H1 (cell line): ENCODE results near the gene ZCCHC9. TPM values are rescaled to one million over a fixed set of nuclear protein-coding genes. Genes with fewer than 3 reads are reported as not detected.

Experiments
- CTCF ChIA-PET: fragments of 300-600 bp; sonication (Branson Sonifier 250); formaldehyde crosslinking; loops from one replicate; lab custom pipeline; 2021; ENCODE audit not compliant: partially characterized antibody; lab: Charles Lee
- POLR2A ChIA-PET: fragments of 300-600 bp; sonication (Branson Sonifier 250); formaldehyde crosslinking; loops from one replicate; lab custom pipeline; 2021; ENCODE audit warnings: inconsistent platforms; ENCODE audit not compliant: partially characterized antibody; lab: Charles Lee
- DNase-seq, 2 experiments: peaks; one replicate each; pipeline versions ENCODE4 v3.0.0 to v3.0.0-alpha.2; 2010 to 2022; ENCODE audit warnings: low spot score in 2 of 2, low read depth in 1 of 2, mixed read lengths in 1 of 2
- FAIRE-seq: peaks from 2 replicates; lab custom pipeline; 2011; peaks lifted over from hg19 to GRCh38; lab: Jason Lieb, UNC
- H2AFZ ChIP-seq: 2 replicates; pipeline ENCODE4 v1.8.1; 2012; ENCODE audit warnings: low read length, inconsistent platforms
- H2AK5ac ChIP-seq: 2 replicates; pipeline ENCODE4 v1.6.1; 2013; ENCODE audit warnings: low read depth, low read length
- H2BK120ac ChIP-seq: replicated peaks from 2 replicates; pipeline ENCODE3; 2013; ENCODE audit warnings: low read depth, low read length, inconsistent platforms
- H2BK12ac ChIP-seq: 2 replicates; pipeline ENCODE4 v1.6.1; 2013; ENCODE audit warnings: low read depth, low read length
- H2BK15ac ChIP-seq: 2 replicates; pipeline ENCODE4 v1.6.1; 2013; ENCODE audit warnings: low read length
- H2BK20ac ChIP-seq: 2 replicates; pipeline ENCODE4 v1.6.1; 2013; ENCODE audit warnings: low read length
- H2BK5ac ChIP-seq: 2 replicates; pipeline ENCODE4 v1.6.1; 2013; ENCODE audit warnings: low read depth, low read length
- H3K14ac ChIP-seq: 2 replicates; pipeline ENCODE4 v1.6.1; 2013; ENCODE audit warnings: inconsistent platforms; ENCODE audit not compliant: insufficient read length
- H3K18ac ChIP-seq: 2 replicates; pipeline ENCODE4 v1.6.1; 2013; ENCODE audit warnings: low read length; ENCODE audit errors: extremely low read depth
- H3K23ac ChIP-seq: 2 replicates; pipeline ENCODE4 v1.6.1; 2013; ENCODE audit warnings: inconsistent platforms; ENCODE audit not compliant: insufficient read length
- H3K23me2 ChIP-seq: 2 replicates; pipeline ENCODE4 v1.6.1; 2013; ENCODE audit warnings: low read depth, low read length
- H3K27ac ChIP-seq: 2 replicates; pipeline ENCODE4 v1.6.1; 2011; ENCODE audit warnings: low read depth, low read length, inconsistent platforms
- H3K27me3 ChIP-seq, 4 experiments: replicated peaks in 1 of 4; 1 replicate in 1 of 4; 2 replicates in 3 of 4; pipeline versions ENCODE4 v1.6.1 to v1.8.1; 2011 to 2013; ENCODE audit warnings: low read length in 3 of 4, mild to moderate bottlenecking in 3 of 4, inconsistent platforms in 2 of 4, mixed read lengths in 2 of 4, moderate library complexity in 1 of 4; ENCODE audit not compliant: control insufficient read depth in 3 of 4, insufficient read depth in 3 of 4; ENCODE audit errors: extremely low read depth in 1 of 4
- H3K36me3 ChIP-seq, 4 experiments: 2 replicates each; pipeline versions ENCODE4 v1.6.1 to v1.8.1; 2011 to 2013; ENCODE audit warnings: mild to moderate bottlenecking in 4 of 4, low read length in 3 of 4, moderate library complexity in 2 of 4, control low read depth in 1 of 4, inconsistent platforms in 1 of 4; ENCODE audit not compliant: insufficient read depth in 4 of 4, control insufficient read depth in 2 of 4
- H3K4ac ChIP-seq: replicated peaks from 2 replicates; pipeline ENCODE3; 2013; ENCODE audit warnings: low read length, low read depth, mixed read lengths, inconsistent platforms; ENCODE audit not compliant: insufficient read length
- H3K4me1 ChIP-seq, 4 experiments: replicated peaks in 1 of 4; 1 replicate in 1 of 4; 2 replicates in 3 of 4; pipeline versions ENCODE4 v1.6.1 to v1.8.1; 2011 to 2013; ENCODE audit warnings: low read length in 3 of 4, inconsistent platforms in 2 of 4, mixed read lengths in 1 of 4; ENCODE audit not compliant: insufficient read depth in 4 of 4, control insufficient read depth in 3 of 4
- H3K4me2 ChIP-seq, 2 experiments: 2 replicates each; pipeline versions ENCODE4 v1.6.1 to v1.8.1; 2011 to 2013; ENCODE audit warnings: low read depth in 2 of 2, low read length in 2 of 2, control low read depth in 1 of 2, inconsistent platforms in 1 of 2, mild to moderate bottlenecking in 1 of 2; ENCODE audit not compliant: insufficient read depth in 1 of 2
- H3K4me3 ChIP-seq, 4 experiments: fragments of 200-600, 300-600 bp in 1 of 4; sonication (generic), shearing (Covaris generic), sonication (Bioruptor Twin) in 1 of 4; 2 replicates each; pipeline versions ENCODE4 v1.5.1 to v1.8.1; 2011 to 2016; ENCODE audit warnings: low read length in 4 of 4, low read depth in 3 of 4, control low read depth in 2 of 4, inconsistent platforms in 2 of 4, mild to moderate bottlenecking in 2 of 4, mixed read lengths in 1 of 4, moderate library complexity in 1 of 4; ENCODE audit not compliant: insufficient read depth in 2 of 4; ENCODE audit errors: extremely low read depth in 1 of 4
- H3K56ac ChIP-seq: replicated peaks from 2 replicates; pipeline ENCODE3; 2013; ENCODE audit warnings: low read depth, mild to moderate bottlenecking, mixed read lengths, low read length, inconsistent platforms; ENCODE audit not compliant: insufficient read length
- H3K79me1 ChIP-seq: 2 replicates; pipeline ENCODE4 v1.6.1; 2013; ENCODE audit warnings: low read depth, low read length, control low read depth
- H3K79me2 ChIP-seq, 2 experiments: 2 replicates each; pipeline versions ENCODE4 v1.6.1 to v1.8.1; 2012 to 2013; ENCODE audit warnings: low read length in 2 of 2, mild to moderate bottlenecking in 2 of 2, inconsistent platforms in 1 of 2; ENCODE audit not compliant: insufficient read depth in 2 of 2, control insufficient read depth in 1 of 2
- H3K9ac ChIP-seq, 4 experiments: replicated peaks in 1 of 4; 1 replicate in 1 of 4; 2 replicates in 3 of 4; pipeline versions ENCODE4 v1.6.1 to v1.8.1; 2011 to 2013; ENCODE audit warnings: low read depth in 3 of 4, low read length in 3 of 4, control low read depth in 2 of 4, mild to moderate bottlenecking in 2 of 4, moderate library complexity in 2 of 4, inconsistent platforms in 1 of 4; ENCODE audit errors: extremely low read depth in 1 of 4
- H3K9me3 ChIP-seq, 2 experiments: 2 replicates each; pipeline versions ENCODE4 v1.6.1 to v1.8.1; 2012 to 2013; ENCODE audit warnings: mild to moderate bottlenecking in 2 of 2, moderate library complexity in 2 of 2, control low read depth in 1 of 2, inconsistent platforms in 1 of 2, low read depth in 1 of 2, low read length in 1 of 2, mixed read lengths in 1 of 2; ENCODE audit not compliant: insufficient read depth in 2 of 2
- H4K20me1 ChIP-seq, 2 experiments: replicated peaks in 1 of 2; 2 replicates each; pipeline versions ENCODE3 to v1.8.1; 2011 to 2013; ENCODE audit warnings: inconsistent platforms in 2 of 2, low read length in 2 of 2, mild to moderate bottlenecking in 1 of 2; ENCODE audit not compliant: insufficient read depth in 2 of 2, control insufficient read depth in 1 of 2
- H4K5ac ChIP-seq: 2 replicates; pipeline ENCODE4 v1.6.1; 2013; ENCODE audit warnings: low read length, low read depth, mixed read lengths, inconsistent platforms; ENCODE audit not compliant: insufficient read length
- H4K8ac ChIP-seq: 2 replicates; pipeline ENCODE4 v1.8.0; 2013; ENCODE audit warnings: mild to moderate bottlenecking, moderate library complexity, low read length, inconsistent platforms; ENCODE audit not compliant: insufficient read depth; ENCODE audit errors: extremely low read depth
- H4K91ac ChIP-seq: replicated peaks from 2 replicates; pipeline ENCODE3; 2013; ENCODE audit warnings: low read length, mixed read lengths, inconsistent platforms; ENCODE audit not compliant: insufficient read length
- BRCA1 ChIP-seq: IDR thresholded peaks from 2 replicates; pipeline ENCODE4 v1.6.1; 2012; ENCODE audit warnings: low read depth, low read length, improper control_type of control experiment
- CREB1 ChIP-seq: IDR thresholded peaks from 2 replicates; pipeline ENCODE4 v1.6.1; 2012; ENCODE audit warnings: inconsistent platforms
- KDM1A ChIP-seq: fragments of 200-600, 300-600 bp; sonication (generic); IDR thresholded peaks from 2 replicates; pipeline ENCODE4 v1.7.1; 2016; ENCODE audit warnings: mild to moderate bottlenecking, low read length, borderline replicate concordance
- RFX5 ChIP-seq: IDR thresholded peaks from 2 replicates; pipeline ENCODE4 v1.6.1; 2011; ENCODE audit warnings: low read depth, low read length, improper control_type of control experiment, borderline replicate concordance
- SRF ChIP-seq: IDR thresholded peaks from 2 replicates; pipeline ENCODE4 v1.6.1; 2011; ENCODE audit warnings: mild to moderate bottlenecking, low read depth, low read length, moderate library complexity
- WGBS, 2 experiments: shearing (Covaris generic) in 1 of 2; methylation state at CpG; one replicate each; pipeline versions ENCODE4 v1.1.6 to v1.1.7; 2013 to 2015; ENCODE audit warnings: low lambda C conversion rate in 2 of 2, mixed read lengths in 2 of 2, inconsistent platforms in 1 of 2, low coverage in 1 of 2, missing lambda C conversion rate in 1 of 2; ENCODE audit not compliant: insufficient replicate concordance in 2 of 2, insufficient coverage in 1 of 2, insufficient read length in 1 of 2; ENCODE audit errors: extremely low coverage in 1 of 2, missing lambda C conversion rate in 1 of 2; 5-methylcytosine and 5-hydroxymethylcytosine counted together
- polyA plus RNA-seq, 7 experiments: library from polyadenylated mRNA; depleted of rRNA in 3 of 7; stranded (reverse) in 5 of 7; unstranded in 2 of 7; fragments of >200 nt in 5 of 7; fragments of 200-250 nt in 2 of 7; gene quantifications; 1 replicate in 5 of 7; 2 replicates in 1 of 7; 4 replicates in 1 of 7; pipeline versions ENCODE4 v1.2.1 to v1.2.3, GENCODE V29; 2011 to 2013; ENCODE audit warnings: missing spikeins in 2 of 7, mixed read lengths in 2 of 7
- total RNA-seq: library from RNA; stranded (reverse); fragmentation: NEBNext Ultra II Directional; extraction: Animal tissue kit (Norgen Biotek cat#: 25700); gene quantifications from 2 replicates; pipeline ENCODE4 v1.2.1, GENCODE V29; 2021

ZCCHC9 gene
- total and polyA plus RNA-seq, 2 of the 8 experiments (the other 6 are each of a cell fraction or from before 2014, with no cell fraction given), result 10.9 to 33.6 TPM

DNA sequence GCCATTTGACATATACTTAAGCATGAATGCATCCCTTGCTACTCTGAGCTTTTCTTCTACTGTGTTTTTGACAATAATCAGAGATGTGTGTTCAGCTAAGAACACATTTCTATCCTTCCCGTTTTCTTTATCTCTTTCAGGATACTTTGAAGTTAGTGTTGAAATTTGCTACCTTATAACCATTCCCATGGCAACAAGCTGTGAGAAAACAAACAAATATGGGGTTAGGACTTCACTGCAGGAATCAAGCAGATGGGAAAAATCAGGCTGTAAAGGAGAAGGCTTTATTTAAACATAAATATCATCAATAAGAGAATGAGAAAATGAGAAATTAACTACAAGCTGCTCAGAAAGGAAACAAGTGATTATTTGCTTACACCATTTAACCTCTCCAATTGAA is 35.2 kb downstream of the ZCCHC9 start:
- no peak overlapping the region for H3K9ac ChIP-seq
- H3K23me2 ChIP-seq, result no peaks in the 10 kb centered on the region; the same call in 1 of the 2 replicates
- no peak overlapping the region for H3K4me3 ChIP-seq
- H3K4ac ChIP-seq, result no peak overlapping the region
- H2BK20ac ChIP-seq, result no peak overlapping the region
- H2BK5ac ChIP-seq, result no peak overlapping the region
- no peak overlapping the region for H3K18ac ChIP-seq
- no peak overlapping the region for H4K5ac ChIP-seq
- no peaks in the 10 kb centered on the region for H3K79me2 ChIP-seq
- H4K91ac ChIP-seq, result no peak overlapping the region
- no peak for DNase-seq
- no peak overlapping the region for H2BK12ac ChIP-seq
- H2AFZ ChIP-seq, result no peak overlapping the region
- no peak for TF ChIP-seq SRF
- no peak for TF ChIP-seq KDM1A
- TF ChIP-seq RFX5, result no peak
- no peak for TF ChIP-seq CREB1
- TF ChIP-seq BRCA1, result no peak
- TF ChIP-seq, all 59 proteins: peak for 0
- FAIRE-seq, result no peak
- no peak overlapping the region for H4K8ac ChIP-seq
- H2BK15ac ChIP-seq, result no peak overlapping the region
- H3K27ac ChIP-seq, result no peak overlapping the region
- H3K23ac ChIP-seq, result no peak overlapping the region
- 83% methylated on average over 1 of the region's 1 CpG; no CpG with 5 or more reads in 1 of the 2 experiments for WGBS, 2 experiments
- no peaks in the 10 kb centered on the region for H3K9me3 ChIP-seq
- POLR2A ChIA-PET, result no interaction called here
- no peak overlapping the region for H3K4me2 ChIP-seq
- no peaks in the 10 kb centered on the region for H4K20me1 ChIP-seq
- CTCF ChIA-PET, result interaction anchor here (1.6 kb wide), 1 partner anchor 37 kb away, joined by 3 read pairs; no protein-coding TSS in a partner anchor
- H3K56ac ChIP-seq, result no peak overlapping the region
- no peak overlapping the region for H2BK120ac ChIP-seq
- H3K79me1 ChIP-seq, result no peaks in the 10 kb centered on the region
- H2AK5ac ChIP-seq, result no peak overlapping the region
- no peaks in the 10 kb centered on the region for H3K4me1 ChIP-seq
- H3K27me3 ChIP-seq, result no peaks in the 10 kb centered on the region
- no peak overlapping the region for H3K14ac ChIP-seq
- no peaks in the 10 kb centered on the region for H3K36me3 ChIP-seq
